ENCODE data around the gene GRB10.

GRCh38 chr7:50728184-50728583 lies 54.5 kb downstream of the GRB10 start:
- TF ChIP-seq CTCF (IDR thresholded peaks at IDR 0.05) (no peak), RCOR1 (IDR thresholded peaks at IDR 0.05; ENCODE audit: low read depth, low read length) (no peak), EP300 (IDR thresholded peaks at IDR 0.05) (no peak), RAD21 (conservative IDR thresholded peaks at IDR 0.05 in 1 of 2, IDR thresholded peaks at IDR 0.05 in 1 of 2) (no peak), BHLHE40 (IDR thresholded peaks at IDR 0.05; ENCODE audit: low read depth, low read length) (no peak), POLR2A (IDR thresholded peaks at IDR 0.05; ENCODE audit: low read length) (no peak), CHD2 (IDR thresholded peaks at IDR 0.05; ENCODE audit: low read length, partially characterized antibody) (no peak), RFX5 (IDR thresholded peaks at IDR 0.05) (no peak)

All from A549 (cell line).